CD4-positive, alpha-beta memory T cell (primary cell): Measurements from ENCODE around the gene ZNF512B. TPM values are rescaled to one million over a fixed set of nuclear protein-coding genes. Genes with fewer than 3 reads are reported as not detected.

ENCODE experiments used
- CTCF ChIA-PET: fragments of 350-600 bp; sonication (Branson Sonifier 250); formaldehyde crosslinking; loops from one replicate; lab custom pipeline; 2021; ENCODE audit warnings: inconsistent platforms; ENCODE audit not compliant: partially characterized antibody; lab: Charles Lee
- POLR2A ChIA-PET: fragments of 350-600 bp; sonication (Branson Sonifier 250); formaldehyde crosslinking; loops from one replicate; lab custom pipeline; 2021; ENCODE audit not compliant: partially characterized antibody; lab: Charles Lee
- DNase-seq, 5 donors: peaks; one replicate each; pipeline versions ENCODE4 v3.0.0 to v3.0.0-alpha.2; 2020 to 2022; ENCODE audit warnings: mixed read lengths in 1 of 5
- H3K27ac ChIP-seq: one replicate; pipeline ENCODE4 v1.7.0; 2013; ENCODE audit warnings: low read depth, low read length
- H3K27me3 ChIP-seq: 2 replicates; pipeline ENCODE4 v1.7.0; 2013; ENCODE audit warnings: mild to moderate bottlenecking, low read length, moderate library complexity; ENCODE audit not compliant: insufficient read depth
- H3K36me3 ChIP-seq: 2 replicates; pipeline ENCODE4 v1.7.0; 2013; ENCODE audit warnings: mild to moderate bottlenecking, low read length, moderate library complexity; ENCODE audit not compliant: insufficient read depth
- H3K4me1 ChIP-seq: 2 replicates; pipeline ENCODE4 v1.7.0; 2013; ENCODE audit warnings: mild to moderate bottlenecking, low read length, moderate library complexity; ENCODE audit not compliant: insufficient read depth
- H3K4me3 ChIP-seq, 2 donors: one replicate each; pipeline ENCODE4 v1.7.0; 2013; ENCODE audit warnings: low read length in 2 of 2, mild to moderate bottlenecking in 1 of 2
- H3K9me3 ChIP-seq, 2 donors: one replicate each; pipeline ENCODE4 v1.7.0; 2013; ENCODE audit warnings: low read length in 2 of 2, control low read depth in 1 of 2; ENCODE audit not compliant: control insufficient read depth in 1 of 2
- H3K27ac Mint-ChIP-seq, 7 donors: one replicate each; pipeline ENCODE4 v1.8.0; 2020 to 2021; ENCODE audit warnings: mixed read lengths in 7 of 7, mild to moderate bottlenecking in 6 of 7, inconsistent platforms in 3 of 7, moderate library complexity in 3 of 7
- H3K27me3 Mint-ChIP-seq, 2 donors: one replicate each; pipeline ENCODE4 v1.8.0; 2020 to 2021; ENCODE audit warnings: mixed read lengths in 2 of 2
- H3K36me3 Mint-ChIP-seq, 2 donors: one replicate each; pipeline ENCODE4 v1.8.0; 2020 to 2021; ENCODE audit warnings: mixed read lengths in 2 of 2, inconsistent platforms in 1 of 2, mild to moderate bottlenecking in 1 of 2
- H3K4me1 Mint-ChIP-seq, 4 donors: one replicate each; pipeline ENCODE4 v1.8.0; 2020 to 2021; ENCODE audit warnings: mixed read lengths in 4 of 4, mild to moderate bottlenecking in 1 of 4
- H3K4me3 Mint-ChIP-seq, 8 donors: one replicate each; pipeline ENCODE4 v1.8.0; 2020 to 2021; ENCODE audit warnings: mixed read lengths in 8 of 8, mild to moderate bottlenecking in 7 of 8, moderate library complexity in 6 of 8, inconsistent platforms in 3 of 8
- H3K9me3 Mint-ChIP-seq, 8 donors: one replicate each; pipeline ENCODE4 v1.8.0; 2020 to 2021; ENCODE audit warnings: mixed read lengths in 8 of 8, mild to moderate bottlenecking in 5 of 8, inconsistent platforms in 3 of 8, moderate library complexity in 1 of 8
- intact Hi-C: fragments of 100-400 bp; cut with micrococcal nuclease; formaldehyde crosslinking; loops from one replicate; pipeline ENCODE4 v1.15.1; 2023
- polyA plus RNA-seq, 2 donors: library from polyadenylated mRNA; unstranded; fragments of 300-500 nt; fragmentation: Illumina TruSeq; gene quantifications; one replicate each; pipeline ENCODE4 v1.2.3, GENCODE V29; 2021
- total RNA-seq, 2 experiments: library from RNA; stranded (reverse); gene quantifications; one replicate each; pipeline ENCODE4 v1.2.3, GENCODE V29; 2021

The ZNF512B gene
- total and polyA plus RNA-seq, 4 experiments from 2014 or later, result 0.20 to 22.0 (median 11.2) TPM

GRCh38 chr20:63945031-63945658 is 24.6 kb downstream of the ZNF512B start:
- Histone ChIP-seq H3K4me3 (no peak overlapping the region), H3K36me3 (peaks cover 36% of the 10 kb centered on the region), H3K9me3 (no peaks in the 10 kb centered on the region), H3K4me1 (peaks cover 58% of the 10 kb centered on the region), H3K27ac (no peak overlapping the region), H3K27me3 (no peaks in the 10 kb centered on the region)
- H3K9me3 Mint-ChIP-seq, result peaks cover 0 to 2% (median 0%) of the 10 kb centered on the region in 8 donors
- CTCF ChIA-PET, result no interaction called here
- H3K4me3 Mint-ChIP-seq, result no peak overlapping the region
- H3K27me3 Mint-ChIP-seq, result no peaks in the 10 kb centered on the region
- intact Hi-C loops, result no loop called here
- H3K36me3 Mint-ChIP-seq, result peaks cover 7 to 37% of the 10 kb centered on the region in 2 donors
- peaks cover 28 to 61% (median 47%) of the 10 kb centered on the region in 4 donors for H3K4me1 Mint-ChIP-seq
- DNase-seq, result no peak
- H3K27ac Mint-ChIP-seq, result peak overlapping the region in 4 of 7 donors; percentile 18 to 61 (median 40)
- POLR2A ChIA-PET, result no interaction called here

- Histone ChIP-seq H3K27me3 (no peaks in the 10 kb centered on the region), H3K4me3 (no peak overlapping the region), H3K36me3 (peaks cover 39% of the 10 kb centered on the region), H3K4me1 (peaks cover 49% of the 10 kb centered on the region), H3K27ac (no peak overlapping the region), H3K9me3 (no peaks in the 10 kb centered on the region)
- Mint-ChIP-seq H3K27me3 (no peaks in the 10 kb centered on the region), H3K4me1 (peaks cover 28 to 53% (median 43%) of the 10 kb centered on the region in 4 donors), H3K36me3 (peaks cover 7 to 37% of the 10 kb centered on the region in 2 donors), H3K4me3 (no peak overlapping the region), H3K9me3 (peaks cover 0 to 2% (median 0%) of the 10 kb centered on the region in 8 donors), H3K27ac (no peak overlapping the region)
- DNase-seq, result no peak
- CTCF ChIA-PET, result no interaction called here
- intact Hi-C loops, result no loop called here
- POLR2A ChIA-PET, result interaction anchor here (0.8 kb wide), 1 partner anchor 41 kb away, joined by 3 read pairs; no protein-coding TSS in a partner anchor
Observed at GRCh38 chr20:63944078-63944941, 25.4 kb downstream of the ZNF512B start.

- H3K27ac ChIP-seq, result no peak overlapping the region
Observed at GRCh38 chr20:63943808-63944077, 26.0 kb downstream of the ZNF512B start.

GRCh38 chr20:63942969-63943807 is 26.5 kb downstream of the ZNF512B start:
- no peaks in the 10 kb centered on the region for H3K27me3 Mint-ChIP-seq
- H3K9me3 ChIP-seq, result no peaks in the 10 kb centered on the region
- H3K4me1 Mint-ChIP-seq, result peaks cover 17 to 42% (median 32%) of the 10 kb centered on the region in 4 donors
- POLR2A ChIA-PET, result interaction anchor here (0.8 to 1.6 kb wide), 3 partner anchors 12 to 40 kb away, joined by 3 to 16 read pairs (median 4); partner anchors contain the start of gene UCKL1
- CTCF ChIA-PET, result no interaction called here
- peaks cover 39% of the 10 kb centered on the region for H3K36me3 ChIP-seq
- intact Hi-C loops, result no loop called here
- peaks cover 7 to 29% of the 10 kb centered on the region in 2 donors for H3K36me3 Mint-ChIP-seq
- H3K27ac ChIP-seq, result no peak overlapping the region
- peak overlapping the region in 1 of 7 donors; percentile 51 for H3K27ac Mint-ChIP-seq
- H3K9me3 Mint-ChIP-seq, result peaks cover 0 to 2% (median 0%) of the 10 kb centered on the region in 8 donors
- no peak for DNase-seq
- no peak overlapping the region for H3K4me3 ChIP-seq
- peaks cover 38% of the 10 kb centered on the region for H3K4me1 ChIP-seq
- peak overlapping the region in 1 of 8 donors; percentile 8 for H3K4me3 Mint-ChIP-seq
- H3K27me3 ChIP-seq, result no peaks in the 10 kb centered on the region

More at GRCh38 chr20:63943808-63944077, 26.0 kb downstream of the ZNF512B start:
- Mint-ChIP-seq H3K9me3 (peaks cover 0 to 2% (median 0%) of the 10 kb centered on the region in 8 donors), H3K4me3 (no peak overlapping the region), H3K27ac (no peak overlapping the region), H3K27me3 (no peaks in the 10 kb centered on the region), H3K4me1 (peaks cover 23 to 47% (median 37%) of the 10 kb centered on the region in 4 donors), H3K36me3 (peaks cover 7 to 32% of the 10 kb centered on the region in 2 donors)
- H3K9me3 ChIP-seq, result no peaks in the 10 kb centered on the region
- peaks cover 44% of the 10 kb centered on the region for H3K4me1 ChIP-seq
- POLR2A ChIA-PET, result interaction anchor here (0.8 to 1.6 kb wide), 2 partner anchors 12 to 41 kb away, joined by 3 to 16 read pairs; partner anchors contain the start of gene UCKL1
- DNase-seq, result no peak
- peaks cover 39% of the 10 kb centered on the region for H3K36me3 ChIP-seq
- H3K27me3 ChIP-seq, result no peaks in the 10 kb centered on the region
- intact Hi-C loops, result no loop called here
- no peak overlapping the region for H3K4me3 ChIP-seq
- CTCF ChIA-PET, result no interaction called here

GRCh38 chr20:63942250-63942951 is 27.3 kb downstream of the ZNF512B start:
- Mint-ChIP-seq H3K4me3 (peak overlapping the region in 4 of 8 donors; percentile 35 to 64 (median 48)), H3K27ac (peak overlapping the region in 6 of 7 donors; percentile 70 to 92 (median 80)), H3K9me3 (peaks cover 0 to 2% (median 0%) of the 10 kb centered on the region in 8 donors), H3K27me3 (no peaks in the 10 kb centered on the region), H3K36me3 (peaks cover 7 to 33% of the 10 kb centered on the region in 2 donors), H3K4me1 (peaks cover 10 to 34% (median 25%) of the 10 kb centered on the region in 4 donors)
- CTCF ChIA-PET, result no interaction called here
- peak overlapping the region; percentile 51 for H3K27ac ChIP-seq
- peak in 4 of 5 donors; percentile 32 to 39 (median 33) for DNase-seq
- H3K36me3 ChIP-seq, result peaks cover 42% of the 10 kb centered on the region
- intact Hi-C loops, result no loop called here
- H3K27me3 ChIP-seq, result no peaks in the 10 kb centered on the region
- H3K4me3 ChIP-seq, result no peak overlapping the region
- H3K9me3 ChIP-seq, result no peaks in the 10 kb centered on the region
- POLR2A ChIA-PET, result interaction anchor here (0.9 to 1.6 kb wide), 3 partner anchors 12 to 16 kb away, joined by 3 to 16 read pairs (median 4); partner anchors contain the start of gene UCKL1
- H3K4me1 ChIP-seq, result peaks cover 30% of the 10 kb centered on the region
